DMS153 (cell line): ENCODE data around the gene KCNH4.
"Not testable (repeated sequence)": the region's sequence is repeated elsewhere in the genome, so short reads cannot be mapped to it uniquely, and the experiment has no call there.

Experiments
- DNase-seq: peaks from one replicate; lab custom pipeline; 2025; lab: John Stamatoyannopoulos, UW

KCNH4 gene

DNA sequence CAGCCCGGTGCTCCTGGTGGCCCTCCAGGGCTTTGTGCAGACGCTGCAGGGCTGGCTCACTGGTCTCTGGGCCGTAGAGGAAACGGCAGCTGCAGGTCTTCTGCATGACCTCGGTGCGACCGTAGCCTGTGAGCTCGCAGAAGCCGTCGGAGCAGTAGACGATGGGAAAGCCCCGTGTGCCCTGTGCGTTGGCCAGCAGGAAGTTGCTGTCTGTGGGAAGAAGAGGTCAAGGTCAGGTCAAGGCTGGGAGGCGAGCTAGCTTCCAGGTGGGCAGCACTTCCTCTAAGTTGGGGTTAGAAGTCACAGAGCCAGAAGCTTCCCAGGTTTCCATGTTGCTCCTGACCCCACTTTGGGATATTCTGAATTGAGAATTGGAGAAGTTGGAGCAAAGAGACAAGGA is 2.1 kb downstream of the KCNH4 start:
- DNase-seq, result no peak

DNA sequence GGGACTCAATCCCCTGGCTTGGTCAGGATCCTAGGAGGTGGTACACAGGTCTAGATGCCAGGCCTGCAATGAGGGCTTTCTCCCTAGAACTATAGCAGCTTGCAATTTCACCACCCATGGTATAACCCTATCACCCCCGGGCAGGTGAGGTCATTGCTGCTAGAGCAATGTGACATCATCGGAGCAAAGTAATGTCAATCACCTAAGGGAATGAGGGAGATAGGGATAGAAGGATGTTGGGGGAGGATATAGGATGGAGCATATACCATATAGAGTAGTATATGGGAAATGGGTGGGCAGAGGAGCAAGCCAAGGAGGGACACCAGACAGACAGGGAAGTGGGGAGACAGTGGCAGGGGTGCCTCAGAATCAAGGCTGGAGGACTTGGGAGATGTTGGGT is 3.3 kb downstream of the KCNH4 start:
- no peak for DNase-seq

DNA sequence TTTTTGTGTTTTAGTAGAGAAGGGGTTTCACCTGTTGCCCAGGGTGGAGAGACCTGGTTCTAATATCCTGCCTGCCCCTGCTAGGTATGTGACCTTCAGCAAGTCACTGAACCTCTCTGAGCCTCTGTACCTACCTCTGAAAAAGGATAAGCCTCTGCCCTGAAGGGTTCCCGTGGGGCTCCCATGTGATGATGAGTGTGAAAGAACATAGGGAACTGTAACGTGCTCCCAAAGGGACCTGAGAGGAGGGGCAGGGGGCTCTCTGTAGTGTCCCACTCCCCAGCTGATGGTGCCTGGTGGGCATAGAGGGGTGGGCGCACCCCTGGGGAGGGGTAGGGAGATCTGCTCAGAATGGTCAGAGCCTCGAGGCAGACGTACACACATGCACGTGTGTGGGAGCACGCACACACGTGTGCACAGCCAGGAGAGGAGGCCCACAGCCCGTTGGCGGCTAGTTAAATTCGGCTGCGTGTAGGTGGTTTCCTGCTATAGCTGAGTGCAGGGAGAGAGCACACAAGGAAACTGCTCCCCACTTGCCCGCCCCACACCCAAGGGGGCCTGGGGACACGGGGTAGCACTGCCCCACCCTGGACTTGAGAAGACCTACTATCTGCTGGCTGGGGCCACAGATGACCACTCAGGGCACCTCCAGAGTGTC is 6.7 kb downstream of the KCNH4 start:
- DNase-seq, result no peak

DNA sequence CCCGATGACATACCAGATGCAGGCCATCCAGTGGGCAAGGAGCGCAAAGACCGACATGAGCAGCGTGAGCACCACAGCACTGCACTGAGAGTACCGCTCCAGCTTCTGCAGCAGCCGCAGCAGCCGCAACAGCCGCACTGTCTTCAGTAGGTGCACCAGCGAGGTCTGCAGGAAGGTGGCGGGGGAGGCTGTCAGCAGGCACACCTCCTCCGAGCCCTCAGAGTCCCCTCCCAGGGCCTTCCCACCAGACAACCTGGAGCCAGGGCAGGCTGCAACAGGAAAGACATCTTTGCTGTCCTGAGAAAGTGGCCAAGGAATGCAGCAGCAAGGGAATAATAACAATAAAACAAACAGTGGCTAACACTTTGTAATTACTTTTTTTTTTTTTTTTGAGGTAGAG is 9.1 kb downstream of the KCNH4 start:
- no peak for DNase-seq

GRCh38 chr17:42169351-42169750 is 11.6 kb downstream of the KCNH4 start:
- no peak for DNase-seq

- DNase-seq, result no peak
Measured at GRCh38 chr17:42167807-42168206, 13.1 kb downstream of the KCNH4 start.

DNA sequence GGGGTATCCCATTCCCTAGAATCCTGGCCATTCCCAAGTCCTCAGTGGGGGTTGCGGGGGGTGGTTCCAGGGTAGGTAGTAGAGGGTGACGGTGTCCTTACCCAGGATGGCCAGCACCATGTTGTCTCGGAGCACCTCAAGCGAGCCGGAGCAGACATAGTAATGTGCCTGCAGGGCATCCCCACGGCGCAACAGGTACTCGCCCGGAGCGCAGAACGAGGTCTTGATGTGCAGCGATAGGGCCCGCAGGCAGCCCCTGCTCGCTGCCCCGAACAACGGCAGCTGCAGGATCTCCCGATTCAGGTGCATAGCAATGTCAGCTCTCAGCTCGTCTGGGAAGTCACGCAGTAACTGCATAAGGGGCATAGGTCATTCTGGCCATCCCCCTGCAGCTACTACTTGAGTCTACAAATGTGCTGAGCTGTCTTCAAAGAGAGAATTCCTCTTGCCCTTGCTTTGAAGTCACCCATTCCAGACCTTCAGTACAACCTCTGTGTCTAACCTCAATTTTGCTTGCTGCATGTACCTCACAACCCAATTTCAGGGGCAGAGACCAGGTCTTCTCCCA is 14.7 kb downstream of the KCNH4 start:
- no peak for DNase-seq

GRCh38 chr17:42165751-42166150 is 15.2 kb downstream of the KCNH4 start:
- no peak for DNase-seq

GRCh38 chr17:42163696-42164407 is 17.1 kb downstream of the KCNH4 start:
- no peak for DNase-seq

DNA sequence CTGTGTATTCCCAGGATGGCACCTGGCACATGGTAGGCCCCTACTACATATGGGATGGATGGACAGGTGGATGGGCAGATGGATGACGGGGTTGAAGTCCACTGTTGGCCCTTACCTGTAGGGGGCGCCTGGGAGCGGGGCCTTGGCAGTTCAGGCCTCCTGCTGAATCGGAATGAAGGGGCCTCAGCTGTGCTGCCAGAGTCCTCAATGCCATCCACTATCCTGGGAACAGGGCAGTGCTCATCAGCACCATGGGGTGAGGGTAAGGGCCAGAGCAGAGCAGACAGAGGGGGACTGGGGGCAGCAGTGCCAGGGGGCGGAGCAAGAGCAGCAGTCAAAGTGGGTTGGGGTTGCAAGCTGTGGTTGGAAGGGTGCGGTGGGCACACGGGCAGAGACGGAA is 17.8 kb downstream of the KCNH4 start:
- no peak for DNase-seq

- no peak for DNase-seq
Measured at GRCh38 chr17:42160531-42160910, 20.4 kb downstream of the KCNH4 start.

DNA sequence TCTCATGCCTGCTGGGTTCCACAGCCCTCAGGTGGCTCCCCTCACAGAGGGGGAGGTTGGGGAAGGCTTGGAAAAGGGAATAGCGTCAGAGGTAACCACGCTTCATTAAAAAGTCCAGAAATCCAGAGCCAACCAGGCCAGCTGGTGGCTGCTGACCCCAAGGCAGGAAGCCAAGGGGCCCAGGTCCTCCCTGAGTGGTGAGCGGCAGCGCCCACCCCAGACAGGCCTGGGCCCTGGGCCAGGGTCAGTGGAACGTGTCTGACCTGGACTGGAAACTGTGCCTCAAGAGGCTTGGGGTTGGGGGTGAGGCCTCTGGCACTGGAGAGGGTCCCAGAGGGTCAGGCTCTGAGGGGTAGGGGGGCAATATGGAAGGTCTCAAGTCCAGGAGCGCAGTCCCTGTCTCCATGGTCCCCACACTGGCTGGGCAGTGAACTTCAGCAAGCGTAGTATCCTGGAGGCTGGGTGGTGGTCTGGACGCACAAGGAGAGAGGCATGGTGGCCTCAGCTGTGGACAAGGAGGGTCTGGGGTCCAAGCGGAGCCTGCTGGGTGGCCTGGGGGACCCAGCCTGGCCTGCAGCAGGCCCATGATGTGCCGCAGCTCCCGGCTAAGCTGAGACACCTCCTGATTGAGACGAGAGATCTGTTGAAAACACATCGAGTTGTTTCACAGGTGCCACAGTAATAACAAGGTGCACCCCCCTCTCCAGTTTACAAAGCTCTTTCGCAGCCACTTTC is 21.0 kb downstream of the KCNH4 start:
- DNase-seq, result no peak

DNA sequence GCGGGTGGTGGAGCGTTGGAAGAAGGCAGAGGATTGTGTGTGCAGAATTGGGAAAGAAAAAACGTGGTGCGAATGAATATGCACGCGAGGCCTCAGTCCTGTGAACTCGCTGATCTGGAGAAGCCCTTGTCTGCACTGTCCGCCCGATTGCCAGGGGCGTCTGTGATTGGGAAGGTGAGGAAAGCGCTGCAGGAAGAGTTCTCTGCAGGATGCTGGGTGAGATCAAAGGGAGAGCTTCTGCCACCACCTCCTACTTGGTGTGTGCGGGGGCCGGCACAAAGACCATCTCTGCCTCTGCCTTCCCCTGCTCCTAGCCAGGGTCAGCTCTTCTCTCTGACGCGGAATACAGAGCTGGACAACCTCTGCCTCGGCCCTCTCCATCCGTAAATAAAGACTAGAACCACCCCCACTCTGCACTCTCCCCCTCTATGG is 25.3 kb downstream of the KCNH4 start:
- DNase-seq, result no peak

DNA sequence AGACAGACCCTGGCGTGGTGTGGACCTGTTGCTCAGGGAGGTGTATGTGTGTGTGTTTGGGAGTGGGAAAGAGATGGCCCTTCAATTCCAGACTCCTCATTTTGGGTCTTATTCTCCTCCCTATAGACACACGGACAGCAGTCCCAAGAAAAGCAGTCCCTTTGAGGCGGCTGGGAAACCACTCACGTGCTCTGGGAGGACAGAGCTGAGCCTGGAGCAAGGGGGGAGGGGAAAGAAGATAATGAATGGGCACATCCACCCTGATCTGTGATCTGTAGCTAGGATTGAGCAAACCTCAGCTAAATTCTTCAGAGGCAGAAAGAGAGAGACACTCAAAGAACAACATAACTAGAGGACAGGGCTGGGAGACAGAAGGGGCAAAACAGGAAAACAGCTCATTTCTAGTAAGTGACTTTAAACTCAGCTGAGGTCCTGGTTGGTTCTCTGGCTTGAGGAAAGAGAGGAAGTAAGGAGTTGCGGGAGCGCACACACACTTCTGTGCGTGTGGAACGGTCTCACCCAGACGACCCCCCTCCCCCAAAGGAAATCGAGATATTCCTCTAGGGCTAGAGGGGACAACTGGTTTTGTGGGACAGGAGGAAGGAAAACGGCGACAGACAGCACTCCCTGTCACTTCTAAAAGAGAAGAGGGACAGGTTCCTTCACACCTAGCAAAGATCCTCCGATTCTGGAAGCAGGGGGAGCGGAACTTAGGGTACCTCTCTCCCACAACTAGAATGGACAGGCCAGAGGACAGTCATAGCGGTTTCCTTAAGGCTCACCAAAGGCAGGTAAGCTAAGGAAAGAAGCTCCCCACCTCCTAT is 26.8 kb downstream of the KCNH4 start:
- no peak for DNase-seq

GRCh38 chr17:42146911-42147607 is 33.9 kb downstream of the KCNH4 start:
- no peak for DNase-seq

DNA sequence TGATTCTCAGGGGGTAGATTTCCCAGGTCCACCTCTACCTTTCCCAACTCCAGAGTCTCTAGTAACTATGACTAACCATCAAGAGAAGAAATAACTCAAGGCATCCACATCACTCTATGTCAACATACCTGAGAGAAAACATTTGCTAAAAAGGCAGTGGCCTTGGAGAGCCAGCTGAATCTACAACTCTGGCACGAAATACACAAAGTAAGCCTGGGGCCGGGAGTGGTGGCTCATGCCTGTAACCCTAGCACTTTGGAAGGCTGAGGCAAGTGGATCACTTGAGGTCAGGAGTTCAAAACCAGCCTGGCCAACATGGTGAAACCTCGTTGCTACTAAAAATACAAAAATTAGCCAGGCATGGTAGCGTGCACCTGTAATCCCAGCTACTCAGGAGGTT is 37.8 kb downstream of the KCNH4 start:
- DNase-seq, result not testable (repeated sequence)

DNA sequence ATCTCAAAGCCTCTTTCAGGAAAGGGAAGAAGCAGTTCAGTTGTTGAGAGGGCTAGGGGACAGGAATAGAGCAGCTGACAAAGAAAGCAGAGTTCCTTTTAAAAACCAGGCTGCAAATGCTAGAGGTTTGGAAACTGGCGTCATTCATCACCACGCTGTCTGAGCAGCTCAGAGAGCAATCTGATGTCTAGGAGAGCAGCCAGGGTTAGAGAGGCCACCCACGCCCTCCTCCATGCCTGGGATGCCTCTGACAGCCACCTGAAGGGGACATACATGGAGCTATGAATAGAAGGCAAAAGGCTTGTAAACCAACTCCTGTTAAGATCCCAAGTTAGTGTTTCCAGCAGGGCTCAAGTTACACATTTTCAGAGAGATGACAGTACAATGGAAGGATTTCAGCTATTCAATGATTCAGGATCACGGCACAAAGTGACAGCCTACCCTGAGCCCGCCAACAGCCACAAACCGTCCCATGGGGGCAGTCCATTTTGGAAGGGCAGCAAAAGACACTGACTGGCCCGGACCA is 38.5 kb downstream of the KCNH4 start:
- no peak for DNase-seq

GRCh38 chr17:42141382-42141781 is 39.6 kb downstream of the KCNH4 start:
- no peak for DNase-seq

DNA sequence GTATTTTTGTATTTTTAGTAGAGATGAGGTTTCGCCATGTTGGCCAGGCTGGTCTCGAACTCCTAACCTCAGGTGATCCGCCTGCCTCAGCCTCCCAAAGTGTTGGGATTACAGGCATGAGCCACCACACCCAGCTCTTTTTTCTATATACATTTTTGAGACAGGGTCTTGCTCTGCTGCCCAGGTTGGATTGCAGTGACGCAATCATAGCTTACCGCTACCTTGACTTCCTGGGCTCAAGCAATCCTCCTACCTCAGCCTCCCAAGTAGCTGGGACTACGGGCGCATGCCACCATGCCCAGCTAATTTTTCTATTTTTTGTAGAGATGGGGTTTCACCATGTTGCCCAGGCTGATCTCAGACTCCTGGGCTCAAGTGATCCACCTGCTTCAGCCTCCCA is 40.3 kb downstream of the KCNH4 start:
- not testable (repeated sequence) for DNase-seq

- no peak for DNase-seq
Measured at GRCh38 chr17:42138749-42139492, 42.0 kb downstream of the KCNH4 start.
